SK-N-SH (cell line): Measurements from ENCODE around the gene AK4.

Experiments
- ELF1 ChIP-seq: IDR thresholded peaks from 2 replicates; pipeline ENCODE4 v1.4.0; 2012
- EP300 ChIP-seq, 2 experiments: IDR thresholded peaks; 2 replicates each; pipeline versions ENCODE4 v1.4.0 to v1.6.1; 2012; ENCODE audit warnings: borderline replicate concordance in 1 of 2, low read depth in 1 of 2, low read length in 1 of 2
- MXI1 ChIP-seq: IDR thresholded peaks from 2 replicates; pipeline ENCODE4 v1.6.1; 2012; ENCODE audit warnings: mild to moderate bottlenecking, low read depth, low read length, improper control_type of control experiment
- NRF1 ChIP-seq: IDR thresholded peaks from 2 replicates; pipeline ENCODE4 v1.6.1; 2012; ENCODE audit warnings: low read depth, mild to moderate bottlenecking, low read length
- POLR2AphosphoS5 ChIP-seq: IDR thresholded peaks from 2 replicates; pipeline ENCODE4 v1.6.1; 2012; ENCODE audit warnings: low read depth, low read length
- SIN3A ChIP-seq: IDR thresholded peaks from 2 replicates; pipeline ENCODE4 v1.6.1; 2012; ENCODE audit warnings: low read depth, mild to moderate bottlenecking, low read length, moderate library complexity, borderline replicate concordance
- USF2 ChIP-seq: fragments of 150-350 bp; IDR thresholded peaks from 2 replicates; pipeline ENCODE4 v1.6.1; 2017; ENCODE audit warnings: antibody characterized with exemption, low read length, low read depth, borderline replicate concordance
- YY1 ChIP-seq: IDR thresholded peaks from 2 replicates; pipeline ENCODE4 v1.4.0; 2012; ENCODE audit warnings: low read depth, mild to moderate bottlenecking
- TF ChIP-seq, protein P1 (sequence below): fragments of 200-600 bp; sonication (generic); IDR thresholded peaks from 2 replicates; pipeline ENCODE4 v1.6.1; 2017; ENCODE audit warnings: antibody characterized with exemption, mild to moderate bottlenecking, moderate library complexity
- TF ChIP-seq, protein P2 (sequence below): IDR thresholded peaks from 2 replicates; pipeline ENCODE4 v1.4.0; 2012; ENCODE audit warnings: low read depth

DNA sequence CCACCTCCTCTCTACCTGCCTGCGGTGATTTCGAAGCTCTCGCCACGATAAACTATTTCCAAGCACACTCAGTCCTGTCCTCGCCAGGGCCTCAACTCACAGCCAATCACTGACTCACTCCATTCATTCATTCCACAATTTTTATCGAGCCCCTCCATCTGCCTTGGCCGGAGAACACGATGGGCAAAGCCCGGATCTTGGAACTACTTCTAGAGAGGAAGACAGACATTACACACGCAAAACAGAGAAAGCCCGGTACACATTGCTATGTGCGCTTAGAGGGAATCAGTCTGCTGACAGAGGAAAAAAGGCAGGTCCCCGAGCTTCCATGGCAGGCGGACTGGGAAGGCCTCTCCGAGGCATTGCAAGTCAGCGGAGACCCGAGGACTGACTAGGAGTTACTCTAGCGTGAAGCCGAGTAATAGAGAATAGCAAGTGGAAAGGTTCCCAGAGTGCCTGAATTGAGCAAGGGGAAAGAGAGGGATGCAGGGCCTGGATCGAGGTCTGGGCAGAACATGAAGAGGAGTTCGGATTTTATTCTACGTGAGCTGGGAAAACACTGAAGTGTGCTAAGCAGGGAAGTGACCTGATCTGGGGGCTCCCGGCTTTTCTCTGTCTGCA lies 107.1 kb downstream of the AK4 start:
- no peak for TF ChIP-seq ELF1
- TF ChIP-seq NRF1, result no peak
- no peak for TF ChIP-seq MXI1
- TF ChIP-seq YY1, result no peak
- TF ChIP-seq POLR2AphosphoS5, result no peak
- TF ChIP-seq, protein P1, sequence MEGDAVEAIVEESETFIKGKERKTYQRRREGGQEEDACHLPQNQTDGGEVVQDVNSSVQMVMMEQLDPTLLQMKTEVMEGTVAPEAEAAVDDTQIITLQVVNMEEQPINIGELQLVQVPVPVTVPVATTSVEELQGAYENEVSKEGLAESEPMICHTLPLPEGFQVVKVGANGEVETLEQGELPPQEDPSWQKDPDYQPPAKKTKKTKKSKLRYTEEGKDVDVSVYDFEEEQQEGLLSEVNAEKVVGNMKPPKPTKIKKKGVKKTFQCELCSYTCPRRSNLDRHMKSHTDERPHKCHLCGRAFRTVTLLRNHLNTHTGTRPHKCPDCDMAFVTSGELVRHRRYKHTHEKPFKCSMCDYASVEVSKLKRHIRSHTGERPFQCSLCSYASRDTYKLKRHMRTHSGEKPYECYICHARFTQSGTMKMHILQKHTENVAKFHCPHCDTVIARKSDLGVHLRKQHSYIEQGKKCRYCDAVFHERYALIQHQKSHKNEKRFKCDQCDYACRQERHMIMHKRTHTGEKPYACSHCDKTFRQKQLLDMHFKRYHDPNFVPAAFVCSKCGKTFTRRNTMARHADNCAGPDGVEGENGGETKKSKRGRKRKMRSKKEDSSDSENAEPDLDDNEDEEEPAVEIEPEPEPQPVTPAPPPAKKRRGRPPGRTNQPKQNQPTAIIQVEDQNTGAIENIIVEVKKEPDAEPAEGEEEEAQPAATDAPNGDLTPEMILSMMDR, result no peak
- TF ChIP-seq EP300 (IDR thresholded peaks at IDR 0.05; ENCODE audit: borderline replicate concordance in 1 of 2, low read depth in 1 of 2, low read length in 1 of 2), result no peak
- TF ChIP-seq SIN3A, result no peak
- TF ChIP-seq, protein P2, sequence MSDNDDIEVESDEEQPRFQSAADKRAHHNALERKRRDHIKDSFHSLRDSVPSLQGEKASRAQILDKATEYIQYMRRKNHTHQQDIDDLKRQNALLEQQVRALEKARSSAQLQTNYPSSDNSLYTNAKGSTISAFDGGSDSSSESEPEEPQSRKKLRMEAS, result peak; percentile 15; the same call in 1 of the 2 replicates
- TF ChIP-seq USF2, result no peak
